H9 (cell line): ENCODE measurements around the gene TRAF3. TPM values are rescaled to one million over a fixed set of nuclear protein-coding genes. Genes with fewer than 3 reads are reported as not detected.

Experiments
- DNase-seq: peaks from one replicate; pipeline ENCODE4 v3.0.0-alpha.2; 2017
- H2AFZ ChIP-seq: one replicate; pipeline ENCODE4 v1.6.1; 2013; ENCODE audit warnings: mild to moderate bottlenecking, low read length, control low read depth, moderate library complexity
- H2AK5ac ChIP-seq: 2 replicates; pipeline ENCODE4 v1.6.1; 2013; ENCODE audit warnings: low read length, control low read depth, mixed read lengths; ENCODE audit not compliant: insufficient read length
- H2BK120ac ChIP-seq: one replicate; pipeline ENCODE4 v1.6.1; 2013; ENCODE audit warnings: low read depth, mild to moderate bottlenecking, low read length, control low read depth, inconsistent platforms; ENCODE audit not compliant: poor library complexity, severe bottlenecking
- H2BK12ac ChIP-seq: 2 replicates; pipeline ENCODE4 v1.6.1; 2013; ENCODE audit warnings: low read length, control low read depth, mixed read lengths, low read depth; ENCODE audit not compliant: insufficient read length
- H2BK15ac ChIP-seq: 2 replicates; pipeline ENCODE4 v1.6.1; 2013; ENCODE audit warnings: low read depth, low read length, control low read depth
- H2BK20ac ChIP-seq: one replicate; pipeline ENCODE4 v1.6.1; 2013; ENCODE audit warnings: low read depth, mild to moderate bottlenecking, low read length, control low read depth, inconsistent platforms; ENCODE audit not compliant: poor library complexity, severe bottlenecking
- H2BK5ac ChIP-seq: 2 replicates; pipeline ENCODE4 v1.6.1; 2013; ENCODE audit warnings: low read length, control low read depth, mixed read lengths; ENCODE audit not compliant: insufficient read length
- H3K14ac ChIP-seq: 2 replicates; pipeline ENCODE4 v1.6.1; 2013; ENCODE audit warnings: low read length, control low read depth; ENCODE audit not compliant: insufficient read depth
- H3K18ac ChIP-seq: 2 replicates; pipeline ENCODE4 v1.6.1; 2013; ENCODE audit warnings: low read depth, mild to moderate bottlenecking, mixed read lengths, low read length, control low read depth; ENCODE audit not compliant: insufficient read length
- H3K23ac ChIP-seq: 2 replicates; pipeline ENCODE4 v1.6.1; 2013; ENCODE audit warnings: low read length, control low read depth, mixed read lengths, low read depth; ENCODE audit not compliant: insufficient read length
- H3K23me2 ChIP-seq: 2 replicates; pipeline ENCODE4 v1.6.1; 2013; ENCODE audit warnings: low read depth, mild to moderate bottlenecking, mixed read lengths, low read length, control low read depth; ENCODE audit not compliant: insufficient read length, poor library complexity, severe bottlenecking
- H3K27ac ChIP-seq: 2 replicates; pipeline ENCODE4 v1.5.1; 2013; ENCODE audit warnings: low read length, control low read depth, mixed read lengths, low read depth; ENCODE audit not compliant: insufficient read length
- H3K27me3 ChIP-seq: 2 replicates; pipeline ENCODE4 v1.6.1; 2013; ENCODE audit warnings: low read length, control low read depth, inconsistent platforms; ENCODE audit not compliant: insufficient read depth
- H3K4ac ChIP-seq: 2 replicates; pipeline ENCODE4 v1.6.1; 2013; ENCODE audit warnings: low read depth, mild to moderate bottlenecking, control low read depth, inconsistent platforms, low read length, moderate library complexity
- H3K4me1 ChIP-seq: 2 replicates; pipeline ENCODE4 v1.6.1; 2013; ENCODE audit warnings: low read length, control low read depth, inconsistent platforms; ENCODE audit not compliant: insufficient read depth
- H3K4me2 ChIP-seq: 2 replicates; pipeline ENCODE4 v1.6.1; 2013; ENCODE audit warnings: low read length, control low read depth, mixed read lengths; ENCODE audit not compliant: insufficient read length, insufficient read depth
- H3K56ac ChIP-seq: 2 replicates; pipeline ENCODE4 v1.6.1; 2013; ENCODE audit warnings: low read depth, mild to moderate bottlenecking, mixed read lengths, low read length, control low read depth; ENCODE audit not compliant: insufficient read length
- H3K79me1 ChIP-seq: 2 replicates; pipeline ENCODE4 v1.6.1; 2013; ENCODE audit warnings: low read depth, mild to moderate bottlenecking, moderate library complexity, low read length, control low read depth, inconsistent platforms; ENCODE audit not compliant: insufficient read depth, poor library complexity, severe bottlenecking
- H3K79me2 ChIP-seq: 2 replicates; pipeline ENCODE4 v1.6.1; 2013; ENCODE audit warnings: low read length, control low read depth, inconsistent platforms; ENCODE audit not compliant: insufficient read depth
- H3K9ac ChIP-seq: 2 replicates; pipeline ENCODE4 v1.6.1; 2013; ENCODE audit warnings: low read length, control low read depth, mixed read lengths; ENCODE audit not compliant: insufficient read length; ENCODE audit errors: extremely low read depth
- H3K9me3 ChIP-seq: one replicate; pipeline ENCODE4 v1.6.1; 2013; ENCODE audit warnings: low read depth, low read length, inconsistent platforms; ENCODE audit not compliant: control insufficient read depth
- H3T11ph ChIP-seq: one replicate; pipeline ENCODE4 v1.6.1; 2013; ENCODE audit warnings: mild to moderate bottlenecking, low read length, control low read depth, inconsistent platforms
- H4K20me1 ChIP-seq: one replicate; pipeline ENCODE4 v1.6.1; 2013; ENCODE audit not compliant: control insufficient read depth, insufficient read length, insufficient read depth
- H4K5ac ChIP-seq: 2 replicates; pipeline ENCODE4 v1.6.1; 2013; ENCODE audit warnings: low read depth, mild to moderate bottlenecking, mixed read lengths, low read length, control low read depth; ENCODE audit not compliant: insufficient read length
- H4K8ac ChIP-seq: replicated peaks from 2 replicates; pipeline ENCODE4 v1.6.1; 2013; ENCODE audit warnings: low read length, control low read depth, mixed read lengths, low read depth; ENCODE audit not compliant: insufficient read length
- H4K91ac ChIP-seq: 2 replicates; pipeline ENCODE4 v1.6.1; 2013; ENCODE audit warnings: low read depth, mild to moderate bottlenecking, moderate library complexity, mixed read lengths, low read length, control low read depth; ENCODE audit not compliant: insufficient read length
- H3K27ac Mint-ChIP-seq, 3 experiments: 2 replicates in 2 of 3; 3 replicates in 1 of 3; pipeline ENCODE4 v1.8.0; 2020 to 2021; ENCODE audit warnings: mixed read lengths in 3 of 3, mild to moderate bottlenecking in 1 of 3, moderate library complexity in 1 of 3
- H3K27me3 Mint-ChIP-seq: 2 replicates; pipeline ENCODE4 v1.8.0; 2021; ENCODE audit warnings: low read depth, mild to moderate bottlenecking, moderate library complexity, mixed read lengths
- H3K36me3 Mint-ChIP-seq, 3 experiments: 2 replicates in 2 of 3; 3 replicates in 1 of 3; pipeline ENCODE4 v1.8.0; 2020 to 2021; ENCODE audit warnings: low read depth in 3 of 3, mixed read lengths in 3 of 3; ENCODE audit not compliant: insufficient read depth in 1 of 3
- H3K4me1 Mint-ChIP-seq, 2 experiments: 2 replicates each; pipeline ENCODE4 v1.8.0; 2020; ENCODE audit warnings: mixed read lengths in 2 of 2
- H3K4me3 Mint-ChIP-seq, 2 experiments: 2 replicates in 1 of 2; 3 replicates in 1 of 2; pipeline ENCODE4 v1.8.0; 2020 to 2021; ENCODE audit warnings: mild to moderate bottlenecking in 2 of 2, mixed read lengths in 2 of 2, moderate library complexity in 1 of 2
- H3K9me3 Mint-ChIP-seq, 2 experiments: 2 replicates in 1 of 2; 3 replicates in 1 of 2; pipeline ENCODE4 v1.8.0; 2020; ENCODE audit warnings: mild to moderate bottlenecking in 2 of 2, mixed read lengths in 2 of 2, moderate library complexity in 1 of 2
- CTCF ChIP-seq: fragments of 200-600 bp; sonication (generic); conservative IDR thresholded peaks from 3 replicates; pipeline ENCODE4 v1.8.0; 2021; ENCODE audit warnings: antibody characterized with exemption, mild to moderate bottlenecking
- WGBS: extraction: QIAGEN DNeasy Blood & Tissue Kit; methylation state at CpG from one replicate; pipeline ENCODE4 v1.1.7; 2013; ENCODE audit warnings: missing lambda C conversion rate, low lambda C conversion rate, mixed read lengths; ENCODE audit not compliant: insufficient read length; ENCODE audit errors: extremely low coverage; 5-methylcytosine and 5-hydroxymethylcytosine counted together
- total RNA-seq: library from RNA; stranded (reverse); gene quantifications from 2 replicates; pipeline ENCODE4 v1.2.1, GENCODE V29; 2021

The TRAF3 gene
- total RNA-seq, 1 experiment from 2014 or later = 9.6 TPM

- no peak for TF ChIP-seq CTCF
- H2BK20ac ChIP-seq = no peak overlapping the region
- no peaks in the 10 kb centered on the region for H3K9me3 ChIP-seq
- no peak overlapping the region for H4K91ac ChIP-seq
- no peak overlapping the region for H3K9ac ChIP-seq
- H3K27ac Mint-ChIP-seq = no peak overlapping the region
- H3K27me3 ChIP-seq = no peaks in the 10 kb centered on the region
- no peak overlapping the region for H2BK120ac ChIP-seq
- H3K79me1 ChIP-seq = no peaks in the 10 kb centered on the region
- no CpG with 5 or more reads among the region's 3 CpGs for WGBS
- no peak overlapping the region for H3K56ac ChIP-seq
- H3K27me3 Mint-ChIP-seq = no peaks in the 10 kb centered on the region
- H2BK15ac ChIP-seq = no peak overlapping the region
- no peak overlapping the region for H3K18ac ChIP-seq
- H3K4me1 Mint-ChIP-seq = peaks cover 15 to 19% of the 10 kb centered on the region in 2 experiments
- H3K36me3 Mint-ChIP-seq = peaks cover 14 to 28% (median 25%) of the 10 kb centered on the region in 3 experiments; a peak in 6 of 7 replicates
- H3K23ac ChIP-seq = no peak overlapping the region
- no peak for DNase-seq
- peaks cover 18 to 24% of the 10 kb centered on the region in 2 experiments for H3K9me3 Mint-ChIP-seq
- H3K4me3 Mint-ChIP-seq = no peak overlapping the region
- no peaks in the 10 kb centered on the region for H4K20me1 ChIP-seq
- no peak overlapping the region for H3K4me2 ChIP-seq
- H3K79me2 ChIP-seq = no peaks in the 10 kb centered on the region
- H3K23me2 ChIP-seq = no peaks in the 10 kb centered on the region
- H3T11ph ChIP-seq = no peak overlapping the region
- H2BK12ac ChIP-seq = no peak overlapping the region
- H2AK5ac ChIP-seq = no peak overlapping the region
- H2BK5ac ChIP-seq = no peak overlapping the region
- H3K4me1 ChIP-seq = no peaks in the 10 kb centered on the region
- H3K14ac ChIP-seq = no peak overlapping the region
- no peak overlapping the region for H2AFZ ChIP-seq
- no peak overlapping the region for H4K8ac ChIP-seq
- H3K27ac ChIP-seq = no peak overlapping the region
- no peak overlapping the region for H3K4ac ChIP-seq
- H4K5ac ChIP-seq = no peak overlapping the region
These were observed 85.0 kb downstream of the TRAF3 start for GRCh38 chr14:102862154-102862773.
